ENCODE results near the gene SCARB1. TPM values are rescaled to one million over a fixed set of nuclear protein-coding genes. Genes with fewer than 3 reads are reported as not detected.

SCARB1 gene
- total and polyA plus RNA-seq, 2 of the 13 experiments (the other 11 are each of a cell fraction or from before 2014, with no cell fraction given), result 63.4 to 160 TPM

DNA sequence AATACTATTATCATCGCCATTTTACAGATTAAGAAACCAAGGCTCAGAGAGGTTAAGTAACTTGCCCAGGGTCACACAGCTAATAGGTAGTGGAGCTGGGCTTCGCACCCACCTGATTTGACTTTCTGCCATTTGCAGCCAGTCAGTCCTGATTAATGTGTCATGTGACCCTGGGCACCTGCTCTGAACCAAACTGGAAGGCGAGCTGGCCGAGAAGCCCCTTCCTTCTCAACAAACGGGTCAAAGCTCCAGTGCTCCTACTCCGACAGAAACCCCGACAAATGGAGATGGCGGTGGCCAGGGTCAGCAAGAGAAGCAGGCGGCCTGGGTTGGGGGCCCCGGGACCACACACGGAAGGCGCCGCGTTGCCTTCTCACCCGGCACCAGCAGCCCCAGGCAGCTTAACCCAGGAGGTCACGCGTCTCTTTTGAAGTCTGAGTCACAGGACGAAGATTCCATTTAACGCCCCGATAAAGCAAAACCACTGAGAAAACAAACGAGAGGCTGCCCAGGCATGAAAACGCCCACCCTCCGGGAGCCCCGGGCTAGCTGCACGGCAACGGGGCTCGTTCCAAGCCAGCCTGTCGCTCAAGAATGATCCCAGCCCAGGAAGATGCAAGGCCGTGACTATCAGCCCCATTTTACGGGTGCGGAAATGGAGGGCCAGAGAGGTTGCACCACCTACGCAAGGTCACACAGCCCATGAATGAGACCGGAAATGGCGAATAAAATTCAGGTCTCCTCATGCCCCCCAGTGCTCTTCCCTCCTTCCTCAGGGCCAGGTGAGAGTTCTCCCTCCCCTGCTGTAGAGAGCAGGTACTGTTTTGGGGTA is 124.8 kb downstream of the SCARB1 start (continued):
- no peak for TF ChIP-seq MAFK (conservative IDR thresholded peaks at IDR 0.05 in 1 of 2, IDR thresholded peaks at IDR 0.05 in 1 of 2; ENCODE audit: low read length in 2 of 2)
- TF ChIP-seq, protein P1, sequence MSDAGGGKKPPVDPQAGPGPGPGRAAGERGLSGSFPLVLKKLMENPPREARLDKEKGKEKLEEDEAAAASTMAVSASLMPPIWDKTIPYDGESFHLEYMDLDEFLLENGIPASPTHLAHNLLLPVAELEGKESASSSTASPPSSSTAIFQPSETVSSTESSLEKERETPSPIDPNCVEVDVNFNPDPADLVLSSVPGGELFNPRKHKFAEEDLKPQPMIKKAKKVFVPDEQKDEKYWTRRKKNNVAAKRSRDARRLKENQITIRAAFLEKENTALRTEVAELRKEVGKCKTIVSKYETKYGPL (CRISPR knock-in tag; IDR thresholded peaks at IDR 0.05), result no peak
- TF ChIP-seq NR2F2 (IDR thresholded peaks at IDR 0.05; ENCODE audit: borderline replicate concordance, low read depth), result peak; percentile 71; the same call in 1 of the 2 replicates
- TF ChIP-seq, protein P2, sequence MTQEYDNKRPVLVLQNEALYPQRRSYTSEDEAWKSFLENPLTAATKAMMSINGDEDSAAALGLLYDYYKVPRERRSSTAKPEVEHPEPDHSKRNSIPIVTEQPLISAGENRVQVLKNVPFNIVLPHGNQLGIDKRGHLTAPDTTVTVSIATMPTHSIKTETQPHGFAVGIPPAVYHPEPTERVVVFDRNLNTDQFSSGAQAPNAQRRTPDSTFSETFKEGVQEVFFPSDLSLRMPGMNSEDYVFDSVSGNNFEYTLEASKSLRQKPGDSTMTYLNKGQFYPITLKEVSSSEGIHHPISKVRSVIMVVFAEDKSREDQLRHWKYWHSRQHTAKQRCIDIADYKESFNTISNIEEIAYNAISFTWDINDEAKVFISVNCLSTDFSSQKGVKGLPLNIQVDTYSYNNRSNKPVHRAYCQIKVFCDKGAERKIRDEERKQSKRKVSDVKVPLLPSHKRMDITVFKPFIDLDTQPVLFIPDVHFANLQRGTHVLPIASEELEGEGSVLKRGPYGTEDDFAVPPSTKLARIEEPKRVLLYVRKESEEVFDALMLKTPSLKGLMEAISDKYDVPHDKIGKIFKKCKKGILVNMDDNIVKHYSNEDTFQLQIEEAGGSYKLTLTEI (CRISPR knock-in tag; conservative IDR thresholded peaks at IDR 0.05), result no peak
- no peak for TF ChIP-seq ZNF749 (CRISPR knock-in tag; IDR thresholded peaks at IDR 0.05; ENCODE audit: borderline replicate concordance)
- peak; percentile 46; the same call in 1 of the 2 replicates for TF ChIP-seq MIER3 (CRISPR knock-in tag; IDR thresholded peaks at IDR 0.05; ENCODE audit: borderline replicate concordance)
- TF ChIP-seq, protein P3, sequence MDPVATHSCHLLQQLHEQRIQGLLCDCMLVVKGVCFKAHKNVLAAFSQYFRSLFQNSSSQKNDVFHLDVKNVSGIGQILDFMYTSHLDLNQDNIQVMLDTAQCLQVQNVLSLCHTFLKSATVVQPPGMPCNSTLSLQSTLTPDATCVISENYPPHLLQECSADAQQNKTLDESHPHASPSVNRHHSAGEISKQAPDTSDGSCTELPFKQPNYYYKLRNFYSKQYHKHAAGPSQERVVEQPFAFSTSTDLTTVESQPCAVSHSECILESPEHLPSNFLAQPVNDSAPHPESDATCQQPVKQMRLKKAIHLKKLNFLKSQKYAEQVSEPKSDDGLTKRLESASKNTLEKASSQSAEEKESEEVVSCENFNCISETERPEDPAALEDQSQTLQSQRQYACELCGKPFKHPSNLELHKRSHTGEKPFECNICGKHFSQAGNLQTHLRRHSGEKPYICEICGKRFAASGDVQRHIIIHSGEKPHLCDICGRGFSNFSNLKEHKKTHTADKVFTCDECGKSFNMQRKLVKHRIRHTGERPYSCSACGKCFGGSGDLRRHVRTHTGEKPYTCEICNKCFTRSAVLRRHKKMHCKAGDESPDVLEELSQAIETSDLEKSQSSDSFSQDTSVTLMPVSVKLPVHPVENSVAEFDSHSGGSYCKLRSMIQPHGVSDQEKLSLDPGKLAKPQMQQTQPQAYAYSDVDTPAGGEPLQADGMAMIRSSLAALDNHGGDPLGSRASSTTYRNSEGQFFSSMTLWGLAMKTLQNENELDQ (CRISPR knock-in tag; IDR thresholded peaks at IDR 0.05; ENCODE audit: borderline replicate concordance), result no peak
- no peak for TF ChIP-seq NONO (IDR thresholded peaks at IDR 0.05)
- no peak for TF ChIP-seq NONO (CRISPR knock-in tag; conservative IDR thresholded peaks at IDR 0.05)
- TF ChIP-seq ZNF512B (CRISPR knock-in tag; IDR thresholded peaks at IDR 0.05; ENCODE audit: borderline replicate concordance), result no peak
- TF ChIP-seq TCF7L2 (IDR thresholded peaks at IDR 0.05; ENCODE audit: low read depth, low read length), result 0 out of 2 replicates have a peak, but pooled peaks have one; percentile 41
- TF ChIP-seq ZFX (CRISPR knock-in tag; IDR thresholded peaks at IDR 0.05; ENCODE audit: low read depth), result peak; percentile 4; the same call in 1 of the 2 replicates
- TF ChIP-seq FOXP1 (IDR thresholded peaks at IDR 0.05), result no peak
- peak; percentile 40; the same call in 1 of the 2 replicates for TF ChIP-seq FOXP1 (CRISPR knock-in tag; IDR thresholded peaks at IDR 0.05)
- TF ChIP-seq HDAC1 (CRISPR knock-in tag; IDR thresholded peaks at IDR 0.05), result peak; percentile 47; the same call in 1 of the 2 replicates
- TF ChIP-seq ZSCAN31 (CRISPR knock-in tag; IDR thresholded peaks at IDR 0.05; ENCODE audit: low read depth), result no peak
- peak; percentile 38; the same call in 1 of the 2 replicates for TF ChIP-seq UBTF (CRISPR knock-in tag; IDR thresholded peaks at IDR 0.05)
- peak; percentile 50; the same call in 1 of the 2 replicates for TF ChIP-seq SP5 (CRISPR knock-in tag; IDR thresholded peaks at IDR 0.05; ENCODE audit: borderline replicate concordance, low read depth)
- peak; percentile 23; the same call in 1 of the 2 replicates for TF ChIP-seq KAT8 (CRISPR knock-in tag; IDR thresholded peaks at IDR 0.05)
